SK-N-SH (cell line): ENCODE measurements around the gene DIP2A. TPM values are rescaled to one million over a fixed set of nuclear protein-coding genes. Genes with fewer than 3 reads are reported as not detected.

Experiments
- CTCF ChIA-PET: fragments of 300-600, 350-600 bp; formaldehyde crosslinking; extraction: SDS; loops from one replicate; lab custom pipeline; 2021; lab: Yijun Ruan, JAX
- POLR2A ChIA-PET: fragments of 350-600 bp; sonication (Branson Sonifier 250); formaldehyde crosslinking; extraction: SDS; loops from one replicate; lab custom pipeline; 2020; ENCODE audit warnings: antibody characterized with exemption, inconsistent platforms; lab: Yijun Ruan, JAX
- DNase-seq: peaks from one replicate; pipeline ENCODE4 v3.0.0; 2012
- H2AFZ ChIP-seq: fragments of 200-600 bp; sonication (generic); 2 replicates; pipeline ENCODE4 v1.8.1; 2016; ENCODE audit warnings: antibody characterized with exemption, mild to moderate bottlenecking, low read depth
- H3F3A ChIP-seq: fragments of 200-600 bp; sonication (generic); replicated peaks from 2 replicates; pipeline ENCODE3; 2016; ENCODE audit warnings: antibody characterized with exemption, mild to moderate bottlenecking; ENCODE audit not compliant: insufficient read depth
- H3K27ac ChIP-seq, 2 experiments: fragments of 200-500 bp in 1 of 2; fragments of 200-600 bp in 1 of 2; sonication (Bioruptor generic) in 1 of 2; sonication (generic), shearing (Covaris generic) in 1 of 2; 2 replicates each; pipeline versions ENCODE4 v1.5.1 to v1.6.1; 2014 to 2016; ENCODE audit warnings: low read depth in 2 of 2, inconsistent platforms in 1 of 2, low read length in 1 of 2, mild to moderate bottlenecking in 1 of 2, mixed read lengths in 1 of 2
- H3K27me3 ChIP-seq: fragments of 200-600 bp; sonication (generic), shearing (Covaris generic); 2 replicates; pipeline ENCODE4 v1.6.1; 2016; ENCODE audit warnings: mixed run types; ENCODE audit not compliant: insufficient read depth
- H3K36me3 ChIP-seq, 2 experiments: fragments of 200-500 bp in 1 of 2; fragments of 200-600 bp in 1 of 2; sonication (Bioruptor generic) in 1 of 2; sonication (generic) in 1 of 2; replicated peaks in 1 of 2; 2 replicates each; pipeline versions ENCODE3 to v1.5.1; 2014 to 2016; ENCODE audit warnings: low read length in 1 of 2, mild to moderate bottlenecking in 1 of 2; ENCODE audit not compliant: insufficient read depth in 2 of 2, control insufficient read depth in 1 of 2
- H3K4me1 ChIP-seq, 2 experiments: fragments of 200-500 bp in 1 of 2; fragments of 200-600 bp in 1 of 2; sonication (Bioruptor generic) in 1 of 2; sonication (generic), shearing (Covaris generic) in 1 of 2; 2 replicates each; pipeline versions ENCODE4 v1.5.1 to v1.6.1; 2014 to 2016; ENCODE audit warnings: low read depth in 1 of 2, low read length in 1 of 2, mixed run types in 1 of 2; ENCODE audit not compliant: insufficient read depth in 2 of 2, control insufficient read depth in 1 of 2
- H3K4me2 ChIP-seq: fragments of 200-600 bp; sonication (generic), shearing (Covaris generic); 2 replicates; pipeline ENCODE4 v1.6.1; 2017; ENCODE audit warnings: mixed run types
- H3K4me3 ChIP-seq, 2 experiments: fragments of 200-500 bp in 1 of 2; fragments of 200-600 bp in 1 of 2; sonication (Bioruptor generic) in 1 of 2; sonication (generic), shearing (Covaris generic) in 1 of 2; 2 replicates each; pipeline versions ENCODE4 v1.5.1 to v1.8.1; 2014 to 2016; ENCODE audit warnings: low read depth in 2 of 2, inconsistent platforms in 1 of 2, low read length in 1 of 2, mild to moderate bottlenecking in 1 of 2, mixed read lengths in 1 of 2, moderate library complexity in 1 of 2
- H3K79me2 ChIP-seq: fragments of 200-600 bp; sonication (generic); 2 replicates; pipeline ENCODE4 v1.8.1; 2017; ENCODE audit warnings: mild to moderate bottlenecking; ENCODE audit not compliant: insufficient read depth
- H3K9ac ChIP-seq: fragments of 200-600 bp; sonication (generic); 2 replicates; pipeline ENCODE4 v1.6.1; 2017; ENCODE audit warnings: mixed run types
- H3K9me2 ChIP-seq: fragments of 200-600 bp; sonication (generic); 2 replicates; pipeline ENCODE4 v1.6.1; 2017; ENCODE audit warnings: mixed run types
- H3K9me3 ChIP-seq: fragments of 200-600 bp; sonication (generic); 2 replicates; pipeline ENCODE4 v1.6.1; 2017; ENCODE audit warnings: mixed run types, mild to moderate bottlenecking, moderate library complexity
- H4K20me1 ChIP-seq: fragments of 200-600 bp; sonication (generic); 2 replicates; pipeline ENCODE4 v1.6.1; 2017; ENCODE audit warnings: mild to moderate bottlenecking, mixed run types; ENCODE audit not compliant: insufficient read depth
- CHD2 ChIP-seq: fragments of 150-350 bp; IDR thresholded peaks from 2 replicates; pipeline ENCODE4 v1.6.1; 2018; ENCODE audit warnings: low read length; ENCODE audit not compliant: partially characterized antibody
- CTCF ChIP-seq: fragments of 200-600 bp; sonication (generic); IDR thresholded peaks from 2 replicates; pipeline ENCODE4 v1.6.1; 2017; ENCODE audit warnings: antibody characterized with exemption, mild to moderate bottlenecking, moderate library complexity
- ELF1 ChIP-seq: IDR thresholded peaks from 2 replicates; pipeline ENCODE4 v1.4.0; 2012
- EP300 ChIP-seq, 2 experiments: IDR thresholded peaks; 2 replicates each; pipeline versions ENCODE4 v1.4.0 to v1.6.1; 2012; ENCODE audit warnings: borderline replicate concordance in 1 of 2, low read depth in 1 of 2, low read length in 1 of 2
- GABPA ChIP-seq: IDR thresholded peaks from 2 replicates; pipeline ENCODE4 v1.4.0; 2012; ENCODE audit warnings: low read depth, mild to moderate bottlenecking
- MEF2A ChIP-seq: IDR thresholded peaks from 2 replicates; pipeline ENCODE4 v1.4.0; 2012; ENCODE audit warnings: low read depth, borderline replicate concordance
- MXI1 ChIP-seq: IDR thresholded peaks from 2 replicates; pipeline ENCODE4 v1.6.1; 2012; ENCODE audit warnings: mild to moderate bottlenecking, low read depth, low read length, improper control_type of control experiment
- POLR2AphosphoS5 ChIP-seq: IDR thresholded peaks from 2 replicates; pipeline ENCODE4 v1.6.1; 2012; ENCODE audit warnings: low read depth, low read length
- RAD21 ChIP-seq: IDR thresholded peaks from 2 replicates; pipeline ENCODE4 v1.6.1; 2012; ENCODE audit warnings: mild to moderate bottlenecking, low read length
- TAF1 ChIP-seq: IDR thresholded peaks from 2 replicates; pipeline ENCODE4 v1.6.1; 2012; ENCODE audit warnings: low read depth, mild to moderate bottlenecking, low read length, moderate library complexity, borderline replicate concordance
- TEAD4 ChIP-seq: IDR thresholded peaks from 2 replicates; pipeline ENCODE4 v1.4.0; 2012; ENCODE audit warnings: mild to moderate bottlenecking, borderline replicate concordance; ENCODE audit not compliant: insufficient read depth
- USF1 ChIP-seq: IDR thresholded peaks from 2 replicates; pipeline ENCODE4 v1.4.0; 2012; ENCODE audit warnings: low read depth, borderline replicate concordance
- WGBS: methylation state at CpG from one replicate; pipeline ENCODE4 v1.1.6; 2017; ENCODE audit warnings: low lambda C conversion rate; 5-methylcytosine and 5-hydroxymethylcytosine counted together
- polyA plus RNA-seq, 3 experiments: library from polyadenylated mRNA; depleted of rRNA; stranded (reverse); fragments of >200 nt; gene quantifications; 2 replicates each; pipeline ENCODE4 v1.2.3, GENCODE V29; 2012
- TF ChIP-seq, protein P1 (sequence below): IDR thresholded peaks from 2 replicates; pipeline ENCODE4 v1.4.0; 2012; ENCODE audit warnings: low read depth, borderline replicate concordance
- TF ChIP-seq, protein P2 (sequence below): IDR thresholded peaks from 2 replicates; pipeline ENCODE4 v1.4.0; 2012; ENCODE audit warnings: low read depth

The DIP2A gene
- polyA plus RNA-seq, 1 of the 3 experiments (the other 2 are of a cell fraction): 26.9 TPM

- Histone ChIP-seq H3K36me3 (peaks cover 42 to 46% of the 10 kb centered on the region in 2 experiments), H3K4me3 (no peak overlapping the region), H3K9me2 (no peaks in the 10 kb centered on the region), H3K9ac (no peak overlapping the region), H3K27me3 (no peaks in the 10 kb centered on the region), H3K4me2 (no peak overlapping the region), H3K27ac (no peak overlapping the region; a peak in 1 of 4 replicates), H3K79me2 (peaks cover 45% of the 10 kb centered on the region), H4K20me1 (no peaks in the 10 kb centered on the region), H2AFZ (no peak overlapping the region), H3K9me3 (no peaks in the 10 kb centered on the region), H3F3A (no peaks in the 10 kb centered on the region), H3K4me1 (no peaks in the 10 kb centered on the region; a peak in 1 of 4 replicates)
- DNase-seq: no peak
- ChIA-PET POLR2A (no interaction called here), CTCF (interaction anchor here (1.4 kb wide), 1 partner anchor 10 kb away, joined by 3 read pairs; no protein-coding TSS in a partner anchor)
- WGBS: 94% methylated on average over 10 of the region's 10 CpGs
- no peak for TF ChIP-seq MXI1
- TF ChIP-seq EP300 (IDR thresholded peaks at IDR 0.05; ENCODE audit: borderline replicate concordance in 1 of 2, low read depth in 1 of 2, low read length in 1 of 2): no peak
- no peak for TF ChIP-seq POLR2AphosphoS5
- no peak for TF ChIP-seq USF1
Measured at GRCh38 chr21:46489800-46490199, 31.1 kb downstream of the DIP2A start.

DNA sequence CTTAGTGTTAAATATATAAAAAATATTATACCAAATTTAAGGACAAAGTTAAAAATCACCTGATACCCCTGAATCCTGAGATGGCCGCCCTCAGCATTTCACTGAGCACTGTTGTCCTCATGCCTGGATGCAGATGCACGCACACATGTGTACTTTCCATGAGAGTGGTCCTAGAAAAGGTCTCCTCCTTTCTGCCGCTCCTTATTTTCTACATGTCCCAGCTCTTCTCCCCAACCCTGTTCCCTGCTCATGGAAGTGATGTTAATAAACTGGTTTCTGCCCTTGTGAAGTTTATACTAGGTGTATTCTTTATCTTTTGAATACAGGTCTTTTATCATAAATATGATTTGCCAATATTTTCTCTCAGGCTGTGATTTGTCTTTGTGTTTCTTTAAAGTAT is 32.9 kb downstream of the DIP2A start:
- Histone ChIP-seq H4K20me1 (no peaks in the 10 kb centered on the region), H3K36me3 (peaks cover 33 to 43% of the 10 kb centered on the region in 2 experiments), H3F3A (no peaks in the 10 kb centered on the region), H3K27me3 (no peaks in the 10 kb centered on the region), H3K9me3 (no peaks in the 10 kb centered on the region), H3K79me2 (peaks cover 37% of the 10 kb centered on the region), H3K4me2 (no peak overlapping the region), H3K9me2 (no peaks in the 10 kb centered on the region), H3K27ac (no peak overlapping the region), H2AFZ (no peak overlapping the region), H3K4me3 (no peak overlapping the region), H3K9ac (no peak overlapping the region), H3K4me1 (no peaks in the 10 kb centered on the region; a peak in 1 of 4 replicates)
- POLR2A ChIA-PET: no interaction called here
- WGBS: 98% methylated on average over 3 of the region's 3 CpGs
- TF ChIP-seq CTCF: no peak
- TF ChIP-seq EP300 (IDR thresholded peaks at IDR 0.05; ENCODE audit: borderline replicate concordance in 1 of 2, low read depth in 1 of 2, low read length in 1 of 2): no peak
- DNase-seq: no peak
- CTCF ChIA-PET: interaction anchor here (1.4 kb wide), 1 partner anchor 14 kb away, joined by 3 read pairs; no protein-coding TSS in a partner anchor

DNA sequence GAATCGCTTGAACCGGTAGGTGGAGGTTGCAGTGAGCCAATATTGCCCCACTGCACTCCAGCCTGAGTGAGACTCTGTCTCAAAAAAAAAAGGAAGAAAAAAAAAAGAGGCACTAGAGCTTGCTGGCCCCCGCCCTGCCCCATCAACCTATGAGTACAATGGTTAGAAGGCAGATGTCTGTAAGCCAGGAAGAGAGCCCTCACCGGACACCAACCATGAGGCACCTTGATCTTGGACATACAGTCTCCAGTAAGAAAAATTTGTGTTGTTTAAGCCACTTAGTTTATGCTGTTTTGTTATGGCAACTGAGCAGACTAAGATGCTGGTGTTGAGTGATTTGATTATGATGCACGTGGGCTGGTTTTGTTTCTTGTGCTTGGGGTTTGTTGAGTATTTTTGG is 34.2 kb downstream of the DIP2A start:
- Histone ChIP-seq H3K4me2 (no peak overlapping the region), H3K9ac (no peak overlapping the region), H3K4me3 (no peak overlapping the region), H3K4me1 (no peaks in the 10 kb centered on the region; a peak in 1 of 4 replicates), H3K27me3 (no peaks in the 10 kb centered on the region), H4K20me1 (no peaks in the 10 kb centered on the region), H3K9me3 (no peaks in the 10 kb centered on the region), H3F3A (no peaks in the 10 kb centered on the region), H3K27ac (no peak overlapping the region), H3K36me3 (peaks cover 35 to 46% of the 10 kb centered on the region in 2 experiments), H3K79me2 (peaks cover 37% of the 10 kb centered on the region), H3K9me2 (no peaks in the 10 kb centered on the region), H2AFZ (no peak overlapping the region)
- ChIA-PET POLR2A (interaction anchor here (0.6 kb wide), 1 partner anchor 256 kb away, joined by 9 read pairs; no protein-coding TSS in a partner anchor), CTCF (interaction anchor here (0.6 kb wide), 1 partner anchor 8 kb away, joined by 3 read pairs; no protein-coding TSS in a partner anchor)
- 92% methylated on average over 5 of the region's 5 CpGs for WGBS
- DNase-seq: no peak
- TF ChIP-seq, protein P1, sequence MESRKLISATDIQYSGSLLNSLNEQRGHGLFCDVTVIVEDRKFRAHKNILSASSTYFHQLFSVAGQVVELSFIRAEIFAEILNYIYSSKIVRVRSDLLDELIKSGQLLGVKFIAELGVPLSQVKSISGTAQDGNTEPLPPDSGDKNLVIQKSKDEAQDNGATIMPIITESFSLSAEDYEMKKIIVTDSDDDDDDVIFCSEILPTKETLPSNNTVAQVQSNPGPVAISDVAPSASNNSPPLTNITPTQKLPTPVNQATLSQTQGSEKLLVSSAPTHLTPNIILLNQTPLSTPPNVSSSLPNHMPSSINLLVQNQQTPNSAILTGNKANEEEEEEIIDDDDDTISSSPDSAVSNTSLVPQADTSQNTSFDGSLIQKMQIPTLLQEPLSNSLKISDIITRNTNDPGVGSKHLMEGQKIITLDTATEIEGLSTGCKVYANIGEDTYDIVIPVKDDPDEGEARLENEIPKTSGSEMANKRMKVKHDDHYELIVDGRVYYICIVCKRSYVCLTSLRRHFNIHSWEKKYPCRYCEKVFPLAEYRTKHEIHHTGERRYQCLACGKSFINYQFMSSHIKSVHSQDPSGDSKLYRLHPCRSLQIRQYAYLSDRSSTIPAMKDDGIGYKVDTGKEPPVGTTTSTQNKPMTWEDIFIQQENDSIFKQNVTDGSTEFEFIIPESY: no peak
- TF ChIP-seq TAF1: no peak
- TF ChIP-seq GABPA: no peak
- no peak for TF ChIP-seq ELF1
- TF ChIP-seq USF1: no peak
- no peak for TF ChIP-seq TEAD4
- no peak for TF ChIP-seq MEF2A
- no peak for TF ChIP-seq RAD21
- TF ChIP-seq, protein P2, sequence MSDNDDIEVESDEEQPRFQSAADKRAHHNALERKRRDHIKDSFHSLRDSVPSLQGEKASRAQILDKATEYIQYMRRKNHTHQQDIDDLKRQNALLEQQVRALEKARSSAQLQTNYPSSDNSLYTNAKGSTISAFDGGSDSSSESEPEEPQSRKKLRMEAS: no peak
- no peak for TF ChIP-seq CHD2
